Fibroblast of skin of scalp (primary cell): ENCODE measurements around the gene ARHGEF1.
"Not testable (repeated sequence)": the region's sequence is repeated elsewhere in the genome, so short reads cannot be mapped to it uniquely, and the experiment has no call there.

Experiments used
- DNase-seq: peaks from one replicate; pipeline ENCODE4 v3.0.0-alpha.2; 2013

The ARHGEF1 gene

DNA sequence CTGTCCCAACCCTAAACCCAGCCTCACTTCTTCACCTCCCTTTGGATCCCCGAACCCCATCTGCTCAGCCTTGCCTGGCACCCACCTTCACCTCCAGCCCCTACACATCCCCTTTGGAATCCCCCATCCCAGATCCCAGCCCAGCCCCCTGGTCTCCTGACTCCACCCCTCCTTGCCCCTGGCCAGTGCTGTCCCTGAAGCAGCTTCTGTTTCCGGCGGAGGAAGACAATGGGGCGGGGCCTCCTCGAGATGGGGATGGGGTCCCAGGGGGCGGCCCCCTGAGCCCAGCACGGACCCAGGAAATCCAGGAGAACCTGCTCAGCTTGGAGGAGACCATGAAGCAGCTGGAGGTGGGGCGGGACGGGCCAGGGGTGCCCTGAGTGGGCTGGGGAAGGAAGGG is 23.3 kb downstream of the ARHGEF1 start:
- no peak for DNase-seq

GRCh38 chr19:41906916-41907680 is 24.1 kb downstream of the ARHGEF1 start:
- DNase-seq, result no peak

GRCh38 chr19:41907994-41908615 is 25.1 kb downstream of the ARHGEF1 start:
- no peak for DNase-seq

DNA sequence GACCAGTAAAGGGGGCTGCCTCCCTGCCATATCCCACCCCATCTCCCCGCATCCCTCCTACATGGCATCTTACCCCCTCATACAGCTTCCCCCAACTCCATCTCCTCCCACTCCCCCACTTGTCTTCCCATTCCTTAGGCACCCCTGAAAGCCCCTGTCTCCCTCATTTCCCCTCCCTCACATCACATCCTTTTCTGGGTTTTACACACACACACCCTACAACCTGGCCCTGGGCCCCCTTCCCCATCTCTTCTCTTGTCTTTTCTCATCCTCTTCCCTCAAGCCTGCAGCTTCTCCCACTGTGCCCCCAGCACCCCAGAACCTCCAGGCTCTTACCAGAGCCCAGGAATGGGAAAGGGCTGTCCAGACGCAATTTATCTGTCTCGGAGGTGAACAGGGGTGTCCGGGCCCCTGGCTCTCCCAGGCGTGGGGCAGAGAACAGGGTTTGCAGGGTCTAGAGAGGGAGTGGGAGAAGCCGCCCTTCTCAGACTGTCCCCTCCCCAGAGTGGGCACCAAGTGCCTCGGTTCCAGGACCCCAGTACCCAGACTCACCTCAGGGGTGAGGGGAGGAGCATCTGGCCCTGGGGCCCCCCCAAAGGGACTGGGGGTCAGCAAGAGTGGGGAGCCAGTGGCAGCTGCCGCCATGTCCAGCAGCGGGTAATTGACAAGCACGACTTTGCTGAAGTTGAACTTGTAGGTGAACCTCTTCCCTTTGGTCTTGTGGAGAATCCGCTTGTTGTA is 25.9 kb downstream of the ARHGEF1 start:
- DNase-seq, result no peak

- no peak for DNase-seq
Measured at GRCh38 chr19:41909706-41910105, 26.7 kb downstream of the ARHGEF1 start.

DNA sequence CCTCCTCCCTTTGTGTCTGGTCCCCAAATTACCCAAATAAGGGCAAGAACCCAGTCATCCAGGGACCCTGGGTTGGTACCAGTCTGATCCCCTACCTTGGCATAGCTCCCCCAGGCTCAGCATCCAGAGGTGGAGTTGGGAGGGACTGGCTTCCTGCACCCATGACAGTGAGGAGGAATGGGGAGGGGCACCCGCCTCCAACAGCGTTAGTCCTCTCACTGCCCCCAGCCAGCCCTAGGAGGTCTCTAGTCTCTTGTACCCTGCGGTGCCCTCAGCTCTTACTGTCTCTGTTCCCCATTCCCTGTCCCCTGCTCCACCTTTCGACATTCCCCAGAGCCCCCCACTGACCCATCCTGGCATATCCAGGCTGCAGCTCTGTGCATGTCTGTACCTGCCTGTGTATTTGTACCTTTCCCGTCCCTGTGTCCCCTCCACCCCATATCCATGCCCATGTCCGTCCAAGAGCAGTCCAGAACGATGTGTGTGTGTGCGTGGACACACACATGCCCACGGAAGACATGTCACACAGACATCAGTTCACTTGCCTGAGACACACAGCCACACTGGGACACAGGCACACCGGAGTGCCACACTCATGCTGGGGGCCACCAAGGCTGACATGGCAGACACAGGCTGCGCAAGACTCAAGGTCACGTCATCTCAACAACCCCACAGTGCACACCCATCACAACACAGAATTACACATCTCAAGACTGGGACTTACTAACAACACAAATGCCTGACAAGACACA is 27.4 kb downstream of the ARHGEF1 start:
- no peak for DNase-seq

GRCh38 chr19:41910992-41911888 is 28.3 kb downstream of the ARHGEF1 start:
- no peak for DNase-seq

GRCh38 chr19:41911889-41912731 is 29.1 kb downstream of the ARHGEF1 start:
- no peak for DNase-seq

DNA sequence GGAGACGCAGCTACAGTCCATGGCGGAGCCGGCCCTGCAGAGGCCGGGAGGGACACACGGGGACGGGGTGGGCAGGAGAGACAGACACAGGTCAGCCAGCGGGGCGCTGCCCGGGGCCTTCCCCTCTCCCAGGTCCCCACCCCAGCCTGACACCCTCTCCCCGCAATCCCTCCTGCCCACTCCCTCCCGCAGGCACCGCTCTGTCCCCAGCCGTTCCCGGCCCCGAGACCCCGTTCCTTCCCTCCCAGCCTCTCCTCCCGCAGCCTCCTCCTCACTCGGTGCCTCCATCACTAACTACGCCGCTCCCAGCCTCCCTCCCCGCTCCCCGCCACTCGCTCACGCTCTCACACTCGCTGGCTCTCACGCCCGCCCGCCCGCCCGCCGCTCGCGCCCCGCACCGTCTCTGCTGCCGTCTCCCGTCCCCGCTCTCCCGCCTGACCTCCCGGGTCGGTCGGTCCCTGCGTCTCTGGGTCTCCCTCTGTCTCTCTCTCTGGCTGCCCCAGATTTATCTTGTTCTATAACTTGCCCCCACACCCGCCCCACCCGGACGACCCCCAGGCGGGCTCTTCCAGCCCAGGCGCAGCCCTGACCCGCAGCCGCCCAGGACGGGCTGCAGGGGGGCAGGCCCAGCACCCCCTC is 30.0 kb downstream of the ARHGEF1 start:
- no peak for DNase-seq

DNA sequence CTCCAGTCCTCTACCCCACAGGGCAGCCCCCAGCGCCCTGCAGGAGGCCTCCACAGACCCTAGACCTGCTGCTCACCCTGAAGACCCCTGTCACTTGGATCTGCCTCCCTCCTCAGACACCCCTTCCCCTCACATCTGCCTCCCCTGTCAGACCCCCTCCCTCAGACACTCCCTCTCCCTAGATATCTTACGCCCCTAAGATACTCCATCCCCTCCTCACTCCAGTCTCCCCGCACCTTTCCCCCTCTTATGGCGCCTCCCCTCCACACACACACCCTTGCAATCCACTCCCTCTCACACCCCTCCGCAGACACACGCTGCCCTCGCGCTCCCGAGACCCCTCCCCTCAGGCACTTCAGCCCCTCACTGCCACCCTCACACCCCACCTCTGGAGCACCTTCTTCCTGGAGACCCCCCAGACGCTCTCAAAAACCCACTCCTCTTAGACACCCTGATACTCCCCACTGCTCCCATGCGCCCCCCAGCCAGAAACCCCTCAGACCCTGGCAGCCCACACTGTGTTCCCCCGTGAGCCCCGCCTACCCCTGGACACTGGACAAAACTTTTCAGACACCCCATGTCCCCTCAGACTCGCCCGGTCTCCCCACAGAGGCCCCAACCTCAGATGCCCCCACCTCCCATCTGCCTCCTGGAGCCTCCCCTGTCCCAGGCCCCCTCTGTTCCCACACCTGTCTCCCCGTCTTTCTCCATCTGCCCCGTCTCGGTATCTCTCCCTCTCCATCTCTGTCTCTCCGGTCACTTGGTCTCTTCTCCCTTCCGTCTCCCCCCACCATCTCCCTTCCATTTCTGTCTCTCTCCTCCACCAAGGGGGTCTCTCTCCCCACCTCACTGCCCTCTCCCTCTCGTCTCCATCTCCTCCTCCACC is 30.8 kb downstream of the ARHGEF1 start:
- DNase-seq, result no peak

GRCh38 chr19:41914424-41914834 is 31.4 kb downstream of the ARHGEF1 start:
- not testable (repeated sequence) for DNase-seq

- no peak for DNase-seq
Measured at GRCh38 chr19:41915021-41915775, 32.2 kb downstream of the ARHGEF1 start.

GRCh38 chr19:41915776-41916414 is 32.9 kb downstream of the ARHGEF1 start:
- DNase-seq, result no peak

DNA sequence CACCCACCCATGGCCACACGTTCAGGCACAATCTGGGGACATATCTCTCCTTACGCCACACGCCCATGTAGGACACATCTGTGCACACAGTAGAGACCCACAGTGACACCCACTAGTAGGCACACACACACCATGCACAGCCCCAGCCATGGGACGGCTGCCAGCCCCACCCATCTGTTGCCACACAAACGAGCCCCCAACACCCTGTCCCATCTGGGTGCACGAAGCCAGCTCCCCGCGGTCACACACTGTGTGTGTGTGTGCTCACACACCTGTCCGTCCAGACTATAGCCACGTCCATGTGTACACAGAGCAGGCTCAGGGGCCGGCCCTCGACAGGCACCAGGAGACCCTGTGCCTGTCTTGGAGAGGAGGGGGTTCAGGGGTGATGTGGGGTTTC is 34.7 kb downstream of the ARHGEF1 start:
- no peak for DNase-seq

DNA sequence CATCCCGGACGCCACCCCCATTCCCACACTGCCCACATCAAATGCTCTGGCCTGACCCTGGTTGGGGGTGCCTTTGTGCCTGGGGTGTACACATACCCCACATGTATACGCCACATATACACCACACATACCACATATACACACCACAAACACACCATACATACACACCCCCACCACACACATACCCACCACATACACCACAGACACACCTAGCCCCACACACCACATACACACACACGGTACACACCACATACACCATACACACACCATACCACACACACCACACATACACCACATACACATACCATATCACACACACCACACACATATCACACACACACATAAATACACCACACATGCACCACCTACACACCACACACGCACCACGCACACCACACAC is 35.1 kb downstream of the ARHGEF1 start:
- no peak for DNase-seq

GRCh38 chr19:41918653-41919244 is 35.8 kb downstream of the ARHGEF1 start:
- peak; percentile 22 for DNase-seq

GRCh38 chr19:41919948-41920712 is 37.1 kb downstream of the ARHGEF1 start:
- DNase-seq, result no peak
